GM19240 (cell line): ENCODE results near the gene CCNI2.
"Not testable (repeated sequence)": the region's sequence is repeated elsewhere in the genome, so short reads cannot be mapped to it uniquely, and the experiment has no call there.

Experiments used
- DNase-seq: peaks from one replicate; pipeline ENCODE4 v3.0.0; 2011; ENCODE audit warnings: low spot score; ENCODE audit not compliant: insufficient read length

Gene CCNI2

GRCh38 chr5:132780577-132780976 is 33.4 kb downstream of the CCNI2 start:
- no peak for DNase-seq

DNA sequence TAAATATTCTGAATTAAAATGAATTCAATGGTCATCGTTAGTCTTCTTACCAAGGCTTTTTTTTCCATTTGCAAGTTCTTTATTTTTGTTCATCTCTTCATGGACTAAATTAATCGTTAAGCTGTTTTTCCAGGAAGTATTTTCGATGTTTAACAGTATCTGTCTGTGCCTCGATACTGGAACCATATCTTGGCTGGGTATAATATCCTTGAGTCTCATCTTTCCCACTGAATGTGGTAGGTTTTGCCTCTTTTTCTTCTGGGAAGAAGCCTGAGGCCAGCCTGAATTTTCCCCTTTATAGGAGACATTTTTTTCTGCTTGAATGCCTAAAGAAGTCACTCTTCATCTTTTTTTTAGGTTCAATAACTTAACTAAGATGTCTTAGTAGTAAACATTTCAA is 33.8 kb downstream of the CCNI2 start:
- DNase-seq: no peak

- DNase-seq: no peak
These were observed 34.9 kb downstream of the CCNI2 start for GRCh38 chr5:132782101-132782500.

DNA sequence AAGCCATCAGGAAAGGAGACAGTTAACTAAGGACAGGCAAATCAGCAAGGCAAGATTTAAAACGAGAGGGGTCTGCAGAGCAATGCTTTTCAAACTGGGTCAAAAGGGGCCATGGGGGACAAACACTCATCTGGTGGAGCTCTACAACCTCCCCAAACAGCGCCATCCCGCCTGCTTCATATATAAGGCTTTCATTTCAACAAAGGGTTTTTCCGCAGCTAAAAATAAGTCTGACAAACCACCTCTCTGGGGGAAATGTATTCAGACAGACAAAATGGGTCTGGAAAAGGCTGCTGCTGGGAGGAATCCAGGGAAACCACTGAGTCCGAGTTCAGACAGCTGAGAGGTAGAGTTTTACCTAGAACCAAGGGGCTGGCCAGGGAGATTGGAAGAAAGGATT is 38.1 kb downstream of the CCNI2 start:
- no peak for DNase-seq

GRCh38 chr5:132785864-132786263 is 38.6 kb downstream of the CCNI2 start:
- DNase-seq: no peak

DNA sequence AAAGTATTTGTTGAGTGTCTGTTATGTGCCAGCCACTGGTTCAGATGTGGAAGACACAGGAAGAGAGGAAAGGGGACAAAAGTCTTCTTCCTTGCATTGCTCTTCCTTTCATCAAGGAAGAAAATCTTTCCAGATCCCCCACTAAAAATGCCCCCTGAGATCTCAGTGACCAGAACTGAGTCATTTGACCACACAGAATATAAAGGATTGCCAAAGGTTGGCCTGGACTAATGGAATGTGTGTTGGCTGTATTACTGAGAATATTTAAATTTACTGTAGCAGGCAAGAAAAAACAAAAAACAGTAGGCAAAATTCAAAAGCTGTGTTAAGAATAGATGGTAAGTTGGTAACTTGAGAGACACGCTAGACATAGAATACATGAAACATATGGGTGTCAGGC is 39.9 kb downstream of the CCNI2 start:
- no peak for DNase-seq

DNA sequence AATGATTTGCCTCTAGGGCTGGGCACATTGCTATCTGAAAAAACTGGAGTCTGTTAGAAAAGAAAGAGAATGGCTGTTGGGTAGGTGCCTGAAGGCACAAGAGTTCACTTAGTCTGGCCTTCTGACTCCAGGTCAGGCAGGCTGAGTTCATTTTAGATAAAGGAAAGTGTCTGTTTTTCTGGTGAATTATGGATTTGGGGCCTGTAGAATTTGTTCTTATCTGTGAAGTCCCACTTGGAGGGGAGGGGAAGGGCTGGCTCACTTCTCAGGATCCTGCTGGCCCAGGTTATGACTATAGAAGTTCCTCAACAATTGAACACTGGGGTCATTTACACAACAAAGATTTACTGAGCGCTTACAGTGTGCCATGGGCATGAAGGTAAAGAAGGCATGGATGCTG is 41.3 kb downstream of the CCNI2 start:
- DNase-seq: no peak

DNA sequence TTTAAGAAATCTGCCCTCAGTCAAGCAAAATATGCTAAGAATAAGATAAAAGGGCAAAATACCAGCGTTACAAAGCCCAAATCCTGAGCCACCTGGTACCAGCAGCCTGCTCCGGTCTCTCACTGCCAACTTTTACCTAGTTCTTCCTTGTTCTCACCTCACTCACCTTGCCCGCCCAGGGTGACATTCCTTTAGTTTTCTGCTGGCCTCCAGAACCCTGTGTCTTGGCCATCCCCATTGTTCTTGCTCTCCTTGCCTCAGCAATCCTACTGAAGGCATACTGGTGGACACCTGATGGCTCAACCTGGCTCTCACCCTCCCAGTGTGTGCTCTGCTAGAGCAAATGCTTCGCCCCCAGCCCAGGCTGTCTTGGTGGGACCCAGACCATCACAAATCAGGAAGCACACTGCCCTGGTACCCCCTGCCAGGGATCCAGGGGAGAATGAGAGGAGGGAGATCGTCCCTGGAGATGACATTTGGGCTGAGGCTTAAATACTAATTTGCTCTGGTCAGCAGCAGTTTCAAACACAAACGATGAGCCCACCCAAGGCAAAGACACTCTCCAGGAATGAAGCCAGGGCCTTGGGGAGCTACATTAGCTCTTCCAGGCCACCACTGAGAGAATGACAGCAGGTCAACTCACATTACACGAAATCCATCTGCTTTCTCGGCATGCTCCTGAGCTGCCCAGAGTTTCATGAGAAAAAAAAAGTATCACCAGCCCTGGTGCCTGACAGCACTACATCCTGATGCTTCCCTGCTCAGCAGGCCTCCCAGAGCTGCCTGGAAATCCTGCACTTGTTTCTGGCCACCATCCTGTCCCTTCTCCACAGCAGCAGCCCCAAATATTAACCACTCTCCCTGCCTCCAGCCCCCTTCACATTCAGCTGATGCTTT is 42.0 kb downstream of the CCNI2 start:
- no peak for DNase-seq

- DNase-seq: no peak
These were observed 43.1 kb downstream of the CCNI2 start for GRCh38 chr5:132790201-132790865.

DNA sequence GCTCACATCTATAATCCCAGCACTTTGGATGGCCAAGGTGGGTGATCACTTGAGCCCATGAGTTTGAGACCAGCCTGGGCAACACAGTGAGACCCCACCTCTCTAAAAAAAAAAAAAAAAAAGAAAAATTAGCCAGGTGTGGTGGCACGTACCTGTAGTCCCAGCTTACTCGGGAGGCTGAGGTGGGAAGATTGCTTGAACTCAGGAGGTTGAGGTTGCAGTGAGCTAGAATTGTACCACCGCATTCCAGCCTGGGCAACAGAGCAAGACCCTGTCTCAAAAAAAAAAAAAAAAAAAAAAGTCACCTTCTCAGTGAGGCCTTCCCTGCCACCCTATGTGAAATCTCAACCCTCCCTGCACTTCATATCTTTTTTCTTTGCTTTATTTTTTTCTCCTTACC is 43.8 kb downstream of the CCNI2 start:
- DNase-seq: no peak

- DNase-seq: no peak
These were observed 50.4 kb downstream of the CCNI2 start for GRCh38 chr5:132797651-132798050.

- no peak for DNase-seq
These were observed 52.2 kb downstream of the CCNI2 start for GRCh38 chr5:132799392-132799791.

- DNase-seq: no peak
These were observed 53.3 kb downstream of the CCNI2 start for GRCh38 chr5:132800545-132800944.

GRCh38 chr5:132802044-132802684 is 54.9 kb downstream of the CCNI2 start:
- no peak for DNase-seq

DNA sequence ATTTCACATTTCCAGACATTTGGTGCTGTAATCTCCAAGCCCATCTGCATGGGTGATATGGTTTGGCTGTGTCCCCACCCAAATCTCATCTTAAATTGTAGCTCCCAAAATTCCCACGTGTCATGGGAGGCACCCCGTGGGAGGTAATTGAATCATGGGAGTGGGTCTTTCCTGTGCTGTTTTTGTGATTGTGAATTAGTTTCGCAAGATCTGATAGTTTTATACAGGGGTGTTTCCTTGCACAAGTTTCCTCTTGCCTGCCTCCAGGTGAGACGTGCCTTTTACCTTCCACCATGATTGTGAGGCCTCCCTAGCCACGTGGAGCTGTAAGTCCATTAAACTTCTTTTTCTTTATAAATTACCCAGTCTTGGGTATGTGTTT is 55.5 kb downstream of the CCNI2 start:
- DNase-seq: not testable (repeated sequence)
